Neural cell (in vitro differentiated cells): ENCODE measurements around the gene KDM2A. TPM values are rescaled to one million over a fixed set of nuclear protein-coding genes. Genes with fewer than 3 reads are reported as not detected.

Source experiments
- H2AFZ ChIP-seq: fragments of 200-600, 300-800 bp; sonication (generic), shearing (Covaris generic); 2 replicates; pipeline ENCODE4 v1.6.0; 2014; ENCODE audit warnings: low read depth, mild to moderate bottlenecking, antibody characterized with exemption, low read length, moderate library complexity
- H3F3A ChIP-seq: fragments of 200-600 bp; shearing (Covaris generic); 2 replicates; pipeline ENCODE4 v1.6.1; 2016; ENCODE audit warnings: mild to moderate bottlenecking, moderate library complexity, mixed read lengths, antibody characterized with exemption, low read length; ENCODE audit not compliant: insufficient read depth, poor library complexity, severe bottlenecking
- H3K27ac ChIP-seq: fragments of 200-600, 300-800 bp; sonication (generic), shearing (Covaris generic); 2 replicates; pipeline ENCODE4 v1.5.1; 2014; ENCODE audit warnings: mild to moderate bottlenecking, low read length, moderate library complexity
- H3K27me3 ChIP-seq: fragments of 300-800, 200-600 bp; sonication (generic), shearing (Covaris generic); 2 replicates; pipeline ENCODE4 v1.6.0; 2014; ENCODE audit warnings: mild to moderate bottlenecking, low read depth, low read length, moderate library complexity; ENCODE audit not compliant: insufficient read depth
- H3K36me3 ChIP-seq: fragments of 300-800, 200-600 bp; sonication (generic), shearing (Covaris generic); 2 replicates; pipeline ENCODE4 v1.5.1; 2014; ENCODE audit warnings: mild to moderate bottlenecking, antibody characterized with exemption, low read length, moderate library complexity; ENCODE audit not compliant: insufficient read depth
- H3K4me2 ChIP-seq: fragments of 300-800, 200-600 bp; sonication (generic), shearing (Covaris generic); 2 replicates; pipeline ENCODE4 v1.6.0; 2014; ENCODE audit warnings: mild to moderate bottlenecking, low read length
- H3K4me3 ChIP-seq: fragments of 300-800, 200-600 bp; sonication (generic), shearing (Covaris generic); 2 replicates; pipeline ENCODE4 v1.5.1; 2014; ENCODE audit warnings: mild to moderate bottlenecking, low read length, moderate library complexity
- H3K79me2 ChIP-seq: fragments of 200-600 bp; shearing (Covaris generic); replicated peaks from 2 replicates; pipeline ENCODE4 v1.6.0; 2014; ENCODE audit warnings: mild to moderate bottlenecking, low read length, moderate library complexity; ENCODE audit not compliant: insufficient read depth
- H3K9ac ChIP-seq: fragments of 300-800, 200-600 bp; sonication (generic), shearing (Covaris generic); 2 replicates; pipeline ENCODE4 v1.6.1; 2016; ENCODE audit warnings: mild to moderate bottlenecking, low read length, mixed read lengths
- H3K9me2 ChIP-seq: fragments of 200-600 bp; shearing (Covaris generic); 2 replicates; pipeline ENCODE4 v1.6.1; 2016; ENCODE audit warnings: mild to moderate bottlenecking, low read length, mixed read lengths; ENCODE audit not compliant: insufficient read depth
- H3K9me3 ChIP-seq: fragments of 200-600, 300-800 bp; sonication (generic), shearing (Covaris generic); 2 replicates; pipeline ENCODE4 v1.6.1; 2016; ENCODE audit warnings: mild to moderate bottlenecking, mixed run types, low read length, moderate library complexity, mixed read lengths
- H4K20me1 ChIP-seq: fragments of 200-600 bp; shearing (Covaris generic); 2 replicates; pipeline ENCODE4 v1.6.1; 2016; ENCODE audit warnings: mild to moderate bottlenecking, mixed run types; ENCODE audit not compliant: insufficient read depth
- EP300 ChIP-seq: fragments of 450-650 bp; conservative IDR thresholded peaks from 2 replicates; pipeline ENCODE4 v1.6.1; 2014; ENCODE audit warnings: antibody characterized with exemption, mild to moderate bottlenecking, moderate library complexity; ENCODE audit not compliant: poor library complexity, severe bottlenecking
- EZH2 ChIP-seq: fragments of 200-600, 300-800 bp; shearing (Covaris generic), sonication (generic); IDR thresholded peaks from 2 replicates; pipeline ENCODE4 v1.6.1; 2014; ENCODE audit warnings: antibody characterized with exemption, low read length, borderline replicate concordance, mild to moderate bottlenecking; ENCODE audit not compliant: insufficient read depth, poor library complexity, severe bottlenecking
- MXI1 ChIP-seq: fragments of 450-650 bp; conservative IDR thresholded peaks from 2 replicates; pipeline ENCODE4 v1.6.1; 2014; ENCODE audit warnings: antibody characterized with exemption, mild to moderate bottlenecking; ENCODE audit not compliant: poor library complexity, severe bottlenecking
- POLR2AphosphoS5 ChIP-seq: IDR thresholded peaks from 2 replicates; pipeline ENCODE4 v1.6.1; 2012
- RAD21 ChIP-seq: fragments of 450-650 bp; conservative IDR thresholded peaks from 2 replicates; pipeline ENCODE4 v1.6.1; 2014; ENCODE audit warnings: antibody characterized with exemption, mild to moderate bottlenecking, moderate library complexity
- SMC3 ChIP-seq: fragments of 450-650 bp; conservative IDR thresholded peaks from 2 replicates; pipeline ENCODE4 v1.6.1; 2014; ENCODE audit warnings: antibody characterized with exemption, mild to moderate bottlenecking, moderate library complexity; ENCODE audit not compliant: poor library complexity
- TAF1 ChIP-seq: IDR thresholded peaks from 2 replicates; pipeline ENCODE4 v1.6.1; 2012; ENCODE audit warnings: low read depth
- polyA plus RNA-seq: library from polyadenylated mRNA; depleted of rRNA; stranded (reverse); fragments of >200 nt; gene quantifications from 2 replicates; pipeline ENCODE4 v1.2.3, GENCODE V29; 2014
- TF ChIP-seq, protein P1 (sequence below): IDR thresholded peaks from 2 replicates; pipeline ENCODE4 v1.6.1; 2012; ENCODE audit warnings: borderline replicate concordance
- TF ChIP-seq, protein P2 (sequence below): fragments of 450-650 bp; IDR thresholded peaks from 2 replicates; pipeline ENCODE4 v1.5.1; 2014; ENCODE audit warnings: antibody characterized with exemption, mild to moderate bottlenecking, moderate library complexity; ENCODE audit not compliant: poor library complexity, severe bottlenecking

KDM2A gene
- polyA plus RNA-seq, 1 donor from 2014 or later: 12.4 TPM

DNA sequence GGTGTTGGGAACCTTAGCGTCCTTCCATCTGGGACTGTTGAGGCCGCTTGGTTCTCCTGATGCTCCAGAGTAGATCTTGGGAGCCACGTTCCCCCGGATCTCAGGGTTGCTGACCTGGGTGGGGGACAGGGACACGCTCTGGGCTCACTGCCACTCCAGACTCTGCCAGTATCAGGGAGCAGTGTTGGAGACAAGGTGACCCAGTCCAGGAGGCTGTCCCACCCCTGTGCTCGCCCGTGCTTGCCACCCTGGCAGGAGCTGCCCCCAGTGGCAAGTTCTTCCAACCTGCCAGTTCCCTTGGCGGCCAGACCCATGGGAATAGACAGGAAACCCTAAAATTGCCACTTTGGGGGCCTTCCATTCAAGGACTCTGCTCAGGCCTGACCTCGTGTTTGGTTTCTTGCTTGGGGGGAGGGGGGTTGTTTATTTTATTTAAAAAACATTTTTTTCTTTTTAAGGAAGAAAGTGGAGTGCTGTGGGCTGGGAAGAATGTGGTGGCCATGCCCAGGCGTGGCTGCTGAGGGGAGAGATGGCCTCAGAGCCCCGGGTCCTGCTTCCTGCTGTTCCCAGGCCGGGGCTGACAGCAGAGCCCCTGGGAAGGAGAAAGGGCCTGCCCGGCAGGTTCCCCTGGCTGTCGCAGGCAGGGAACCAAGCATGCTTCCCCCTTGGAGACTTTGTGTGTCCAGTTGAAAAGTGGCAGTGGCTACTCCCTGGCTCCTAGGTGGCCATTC is 154.4 kb downstream of the KDM2A start:
- Histone ChIP-seq H3K9ac (no peak overlapping the region), H4K20me1 (no peaks in the 10 kb centered on the region), H2AFZ (no peak overlapping the region), H3K36me3 (no peaks in the 10 kb centered on the region), H3K79me2 (peaks cover 28% of the 10 kb centered on the region), H3K27me3 (no peaks in the 10 kb centered on the region), H3F3A (no peaks in the 10 kb centered on the region), H3K4me2 (no peak overlapping the region), H3K9me2 (no peaks in the 10 kb centered on the region), H3K9me3 (no peaks in the 10 kb centered on the region), H3K4me3 (no peak overlapping the region), H3K27ac (no peak overlapping the region)
- TF ChIP-seq, protein P1, sequence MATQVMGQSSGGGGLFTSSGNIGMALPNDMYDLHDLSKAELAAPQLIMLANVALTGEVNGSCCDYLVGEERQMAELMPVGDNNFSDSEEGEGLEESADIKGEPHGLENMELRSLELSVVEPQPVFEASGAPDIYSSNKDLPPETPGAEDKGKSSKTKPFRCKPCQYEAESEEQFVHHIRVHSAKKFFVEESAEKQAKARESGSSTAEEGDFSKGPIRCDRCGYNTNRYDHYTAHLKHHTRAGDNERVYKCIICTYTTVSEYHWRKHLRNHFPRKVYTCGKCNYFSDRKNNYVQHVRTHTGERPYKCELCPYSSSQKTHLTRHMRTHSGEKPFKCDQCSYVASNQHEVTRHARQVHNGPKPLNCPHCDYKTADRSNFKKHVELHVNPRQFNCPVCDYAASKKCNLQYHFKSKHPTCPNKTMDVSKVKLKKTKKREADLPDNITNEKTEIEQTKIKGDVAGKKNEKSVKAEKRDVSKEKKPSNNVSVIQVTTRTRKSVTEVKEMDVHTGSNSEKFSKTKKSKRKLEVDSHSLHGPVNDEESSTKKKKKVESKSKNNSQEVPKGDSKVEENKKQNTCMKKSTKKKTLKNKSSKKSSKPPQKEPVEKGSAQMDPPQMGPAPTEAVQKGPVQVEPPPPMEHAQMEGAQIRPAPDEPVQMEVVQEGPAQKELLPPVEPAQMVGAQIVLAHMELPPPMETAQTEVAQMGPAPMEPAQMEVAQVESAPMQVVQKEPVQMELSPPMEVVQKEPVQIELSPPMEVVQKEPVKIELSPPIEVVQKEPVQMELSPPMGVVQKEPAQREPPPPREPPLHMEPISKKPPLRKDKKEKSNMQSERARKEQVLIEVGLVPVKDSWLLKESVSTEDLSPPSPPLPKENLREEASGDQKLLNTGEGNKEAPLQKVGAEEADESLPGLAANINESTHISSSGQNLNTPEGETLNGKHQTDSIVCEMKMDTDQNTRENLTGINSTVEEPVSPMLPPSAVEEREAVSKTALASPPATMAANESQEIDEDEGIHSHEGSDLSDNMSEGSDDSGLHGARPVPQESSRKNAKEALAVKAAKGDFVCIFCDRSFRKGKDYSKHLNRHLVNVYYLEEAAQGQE: no peak

DNA sequence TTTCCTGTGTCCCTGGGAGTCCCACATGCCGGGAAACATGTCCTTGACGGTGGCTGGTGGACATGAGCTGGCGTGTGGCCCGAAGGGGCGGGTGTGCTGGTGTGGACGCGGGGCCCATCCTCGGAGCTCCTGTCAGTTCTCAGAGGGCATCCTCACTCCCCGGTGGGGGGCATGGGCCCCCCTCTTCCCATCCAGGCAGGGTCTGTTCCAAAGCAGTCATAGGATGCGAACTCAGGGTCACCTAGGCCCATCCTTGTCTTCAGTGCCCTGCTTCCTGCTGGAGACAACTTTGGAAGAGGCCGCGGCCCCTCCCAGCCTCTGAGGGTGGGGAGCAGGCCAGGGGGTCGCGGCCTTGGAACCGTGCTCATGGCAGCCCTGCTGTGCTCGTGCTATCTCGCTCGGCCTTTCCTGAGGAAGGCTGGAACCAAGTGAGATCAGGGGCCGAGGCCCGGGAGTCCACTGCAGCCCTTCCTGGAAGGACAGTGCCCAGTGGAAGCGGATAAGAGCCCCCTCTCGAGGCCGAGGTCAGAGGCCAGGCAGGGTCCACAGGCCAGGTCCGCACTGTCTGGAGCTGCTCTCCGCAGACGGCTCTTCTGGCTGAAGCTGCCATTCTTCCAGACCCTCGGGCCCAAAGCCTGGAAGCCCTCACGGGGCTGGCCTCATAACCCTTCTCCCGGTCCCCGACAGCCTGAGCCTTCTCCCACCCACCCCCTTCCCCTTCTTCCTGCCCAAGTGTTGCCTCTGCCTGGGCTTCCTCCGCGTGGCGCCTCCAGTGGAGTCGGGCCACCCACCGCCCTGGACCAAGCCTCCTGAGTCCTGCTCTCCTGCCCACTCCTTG is 155.9 kb downstream of the KDM2A start:
- Histone ChIP-seq H4K20me1 (no peaks in the 10 kb centered on the region), H3K79me2 (peaks cover 22% of the 10 kb centered on the region), H3K4me2 (no peak overlapping the region), H3K36me3 (no peaks in the 10 kb centered on the region), H3K9me3 (no peaks in the 10 kb centered on the region), H3K27me3 (no peaks in the 10 kb centered on the region), H3K9me2 (no peaks in the 10 kb centered on the region), H2AFZ (no peak overlapping the region), H3K9ac (no peak overlapping the region), H3K27ac (no peak overlapping the region), H3F3A (no peaks in the 10 kb centered on the region), H3K4me3 (no peak overlapping the region)
- TF ChIP-seq MXI1: no peak
- no peak for TF ChIP-seq RAD21
- TF ChIP-seq, protein P2, sequence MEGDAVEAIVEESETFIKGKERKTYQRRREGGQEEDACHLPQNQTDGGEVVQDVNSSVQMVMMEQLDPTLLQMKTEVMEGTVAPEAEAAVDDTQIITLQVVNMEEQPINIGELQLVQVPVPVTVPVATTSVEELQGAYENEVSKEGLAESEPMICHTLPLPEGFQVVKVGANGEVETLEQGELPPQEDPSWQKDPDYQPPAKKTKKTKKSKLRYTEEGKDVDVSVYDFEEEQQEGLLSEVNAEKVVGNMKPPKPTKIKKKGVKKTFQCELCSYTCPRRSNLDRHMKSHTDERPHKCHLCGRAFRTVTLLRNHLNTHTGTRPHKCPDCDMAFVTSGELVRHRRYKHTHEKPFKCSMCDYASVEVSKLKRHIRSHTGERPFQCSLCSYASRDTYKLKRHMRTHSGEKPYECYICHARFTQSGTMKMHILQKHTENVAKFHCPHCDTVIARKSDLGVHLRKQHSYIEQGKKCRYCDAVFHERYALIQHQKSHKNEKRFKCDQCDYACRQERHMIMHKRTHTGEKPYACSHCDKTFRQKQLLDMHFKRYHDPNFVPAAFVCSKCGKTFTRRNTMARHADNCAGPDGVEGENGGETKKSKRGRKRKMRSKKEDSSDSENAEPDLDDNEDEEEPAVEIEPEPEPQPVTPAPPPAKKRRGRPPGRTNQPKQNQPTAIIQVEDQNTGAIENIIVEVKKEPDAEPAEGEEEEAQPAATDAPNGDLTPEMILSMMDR: no peak
- TF ChIP-seq, protein P1: no peak
- TF ChIP-seq POLR2AphosphoS5: no peak
- TF ChIP-seq TAF1: no peak
- no peak for TF ChIP-seq SMC3
- no peak for TF ChIP-seq EZH2
- TF ChIP-seq EP300: no peak
